H9 (cell line): ENCODE results near the gene COQ4. TPM values are rescaled to one million over a fixed set of nuclear protein-coding genes. Genes with fewer than 3 reads are reported as not detected.

Experiments
- DNase-seq: peaks from one replicate; pipeline ENCODE4 v3.0.0-alpha.2; 2017
- H2AFZ ChIP-seq: one replicate; pipeline ENCODE4 v1.6.1; 2013; ENCODE audit warnings: mild to moderate bottlenecking, low read length, control low read depth, moderate library complexity
- H2AK5ac ChIP-seq: 2 replicates; pipeline ENCODE4 v1.6.1; 2013; ENCODE audit warnings: low read length, control low read depth, mixed read lengths; ENCODE audit not compliant: insufficient read length
- H2BK120ac ChIP-seq: one replicate; pipeline ENCODE4 v1.6.1; 2013; ENCODE audit warnings: low read depth, mild to moderate bottlenecking, low read length, control low read depth, inconsistent platforms; ENCODE audit not compliant: poor library complexity, severe bottlenecking
- H2BK12ac ChIP-seq: 2 replicates; pipeline ENCODE4 v1.6.1; 2013; ENCODE audit warnings: low read length, control low read depth, mixed read lengths, low read depth; ENCODE audit not compliant: insufficient read length
- H2BK15ac ChIP-seq: 2 replicates; pipeline ENCODE4 v1.6.1; 2013; ENCODE audit warnings: low read depth, low read length, control low read depth
- H2BK20ac ChIP-seq: one replicate; pipeline ENCODE4 v1.6.1; 2013; ENCODE audit warnings: low read depth, mild to moderate bottlenecking, low read length, control low read depth, inconsistent platforms; ENCODE audit not compliant: poor library complexity, severe bottlenecking
- H2BK5ac ChIP-seq: 2 replicates; pipeline ENCODE4 v1.6.1; 2013; ENCODE audit warnings: low read length, control low read depth, mixed read lengths; ENCODE audit not compliant: insufficient read length
- H3K14ac ChIP-seq: 2 replicates; pipeline ENCODE4 v1.6.1; 2013; ENCODE audit warnings: low read length, control low read depth; ENCODE audit not compliant: insufficient read depth
- H3K18ac ChIP-seq: 2 replicates; pipeline ENCODE4 v1.6.1; 2013; ENCODE audit warnings: low read depth, mild to moderate bottlenecking, mixed read lengths, low read length, control low read depth; ENCODE audit not compliant: insufficient read length
- H3K23ac ChIP-seq: 2 replicates; pipeline ENCODE4 v1.6.1; 2013; ENCODE audit warnings: low read length, control low read depth, mixed read lengths, low read depth; ENCODE audit not compliant: insufficient read length
- H3K23me2 ChIP-seq: 2 replicates; pipeline ENCODE4 v1.6.1; 2013; ENCODE audit warnings: low read depth, mild to moderate bottlenecking, mixed read lengths, low read length, control low read depth; ENCODE audit not compliant: insufficient read length, poor library complexity, severe bottlenecking
- H3K27ac ChIP-seq: 2 replicates; pipeline ENCODE4 v1.5.1; 2013; ENCODE audit warnings: low read length, control low read depth, mixed read lengths, low read depth; ENCODE audit not compliant: insufficient read length
- H3K27me3 ChIP-seq: 2 replicates; pipeline ENCODE4 v1.6.1; 2013; ENCODE audit warnings: low read length, control low read depth, inconsistent platforms; ENCODE audit not compliant: insufficient read depth
- H3K4ac ChIP-seq: 2 replicates; pipeline ENCODE4 v1.6.1; 2013; ENCODE audit warnings: low read depth, mild to moderate bottlenecking, control low read depth, inconsistent platforms, low read length, moderate library complexity
- H3K4me1 ChIP-seq: 2 replicates; pipeline ENCODE4 v1.6.1; 2013; ENCODE audit warnings: low read length, control low read depth, inconsistent platforms; ENCODE audit not compliant: insufficient read depth
- H3K4me2 ChIP-seq: 2 replicates; pipeline ENCODE4 v1.6.1; 2013; ENCODE audit warnings: low read length, control low read depth, mixed read lengths; ENCODE audit not compliant: insufficient read length, insufficient read depth
- H3K56ac ChIP-seq: 2 replicates; pipeline ENCODE4 v1.6.1; 2013; ENCODE audit warnings: low read depth, mild to moderate bottlenecking, mixed read lengths, low read length, control low read depth; ENCODE audit not compliant: insufficient read length
- H3K79me1 ChIP-seq: 2 replicates; pipeline ENCODE4 v1.6.1; 2013; ENCODE audit warnings: low read depth, mild to moderate bottlenecking, moderate library complexity, low read length, control low read depth, inconsistent platforms; ENCODE audit not compliant: insufficient read depth, poor library complexity, severe bottlenecking
- H3K79me2 ChIP-seq: 2 replicates; pipeline ENCODE4 v1.6.1; 2013; ENCODE audit warnings: low read length, control low read depth, inconsistent platforms; ENCODE audit not compliant: insufficient read depth
- H3K9ac ChIP-seq: 2 replicates; pipeline ENCODE4 v1.6.1; 2013; ENCODE audit warnings: low read length, control low read depth, mixed read lengths; ENCODE audit not compliant: insufficient read length; ENCODE audit errors: extremely low read depth
- H3K9me3 ChIP-seq: one replicate; pipeline ENCODE4 v1.6.1; 2013; ENCODE audit warnings: low read depth, low read length, inconsistent platforms; ENCODE audit not compliant: control insufficient read depth
- H3T11ph ChIP-seq: one replicate; pipeline ENCODE4 v1.6.1; 2013; ENCODE audit warnings: mild to moderate bottlenecking, low read length, control low read depth, inconsistent platforms
- H4K20me1 ChIP-seq: one replicate; pipeline ENCODE4 v1.6.1; 2013; ENCODE audit not compliant: control insufficient read depth, insufficient read length, insufficient read depth
- H4K5ac ChIP-seq: 2 replicates; pipeline ENCODE4 v1.6.1; 2013; ENCODE audit warnings: low read depth, mild to moderate bottlenecking, mixed read lengths, low read length, control low read depth; ENCODE audit not compliant: insufficient read length
- H4K8ac ChIP-seq: replicated peaks from 2 replicates; pipeline ENCODE4 v1.6.1; 2013; ENCODE audit warnings: low read length, control low read depth, mixed read lengths, low read depth; ENCODE audit not compliant: insufficient read length
- H4K91ac ChIP-seq: 2 replicates; pipeline ENCODE4 v1.6.1; 2013; ENCODE audit warnings: low read depth, mild to moderate bottlenecking, moderate library complexity, mixed read lengths, low read length, control low read depth; ENCODE audit not compliant: insufficient read length
- H3K27ac Mint-ChIP-seq, 3 experiments: 2 replicates in 2 of 3; 3 replicates in 1 of 3; pipeline ENCODE4 v1.8.0; 2020 to 2021; ENCODE audit warnings: mixed read lengths in 3 of 3, mild to moderate bottlenecking in 1 of 3, moderate library complexity in 1 of 3
- H3K27me3 Mint-ChIP-seq: 2 replicates; pipeline ENCODE4 v1.8.0; 2021; ENCODE audit warnings: low read depth, mild to moderate bottlenecking, moderate library complexity, mixed read lengths
- H3K36me3 Mint-ChIP-seq, 3 experiments: 2 replicates in 2 of 3; 3 replicates in 1 of 3; pipeline ENCODE4 v1.8.0; 2020 to 2021; ENCODE audit warnings: low read depth in 3 of 3, mixed read lengths in 3 of 3; ENCODE audit not compliant: insufficient read depth in 1 of 3
- H3K4me1 Mint-ChIP-seq, 2 experiments: 2 replicates each; pipeline ENCODE4 v1.8.0; 2020; ENCODE audit warnings: mixed read lengths in 2 of 2
- H3K4me3 Mint-ChIP-seq, 2 experiments: 2 replicates in 1 of 2; 3 replicates in 1 of 2; pipeline ENCODE4 v1.8.0; 2020 to 2021; ENCODE audit warnings: mild to moderate bottlenecking in 2 of 2, mixed read lengths in 2 of 2, moderate library complexity in 1 of 2
- H3K9me3 Mint-ChIP-seq, 2 experiments: 2 replicates in 1 of 2; 3 replicates in 1 of 2; pipeline ENCODE4 v1.8.0; 2020; ENCODE audit warnings: mild to moderate bottlenecking in 2 of 2, mixed read lengths in 2 of 2, moderate library complexity in 1 of 2
- WGBS: extraction: QIAGEN DNeasy Blood & Tissue Kit; methylation state at CpG from one replicate; pipeline ENCODE4 v1.1.7; 2013; ENCODE audit warnings: missing lambda C conversion rate, low lambda C conversion rate, mixed read lengths; ENCODE audit not compliant: insufficient read length; ENCODE audit errors: extremely low coverage; 5-methylcytosine and 5-hydroxymethylcytosine counted together
- total RNA-seq: library from RNA; stranded (reverse); gene quantifications from 2 replicates; pipeline ENCODE4 v1.2.1, GENCODE V29; 2021
- TF ChIP-seq, protein P1 (sequence below): fragments of 200-600 bp; sonication (generic); conservative IDR thresholded peaks from 3 replicates; pipeline ENCODE4 v1.8.0; 2021; ENCODE audit warnings: antibody characterized with exemption, mild to moderate bottlenecking

Gene COQ4
- total RNA-seq, 1 experiment from 2014 or later: 38.4 TPM

DNA sequence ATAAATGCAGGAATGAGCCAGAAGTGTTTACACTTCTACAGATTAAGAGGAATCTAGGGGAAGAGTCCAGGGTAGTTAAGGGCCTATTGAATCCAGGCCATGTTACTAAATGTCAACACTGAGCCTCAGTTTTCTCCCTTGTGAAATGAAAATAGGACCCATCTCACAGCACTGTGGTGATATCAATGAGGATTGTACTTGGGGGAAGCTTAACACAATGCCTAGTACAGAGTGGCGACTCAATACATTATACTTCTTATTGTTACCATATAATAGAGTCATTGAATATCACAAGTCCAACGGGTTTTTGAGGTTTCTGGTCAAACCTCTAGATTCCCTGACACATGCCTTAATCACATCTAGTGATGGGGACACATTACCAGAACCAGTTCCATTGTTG, 5.0 kb upstream of the COQ4 start:
- Histone ChIP-seq H2BK15ac (no peak overlapping the region), H3K79me2 (no peaks in the 10 kb centered on the region), H2BK120ac (no peak overlapping the region), H2BK5ac (no peak overlapping the region), H2AFZ (no peak overlapping the region), H3K4me1 (no peaks in the 10 kb centered on the region), H3K18ac (no peak overlapping the region), H3K23ac (no peak overlapping the region), H3K56ac (no peak overlapping the region), H3K27me3 (no peaks in the 10 kb centered on the region), H2AK5ac (no peak overlapping the region), H4K8ac (no peak overlapping the region), H3K4me2 (no peak overlapping the region), H3T11ph (no peak overlapping the region), H4K91ac (no peak overlapping the region), H4K5ac (no peak overlapping the region), H3K9me3 (no peaks in the 10 kb centered on the region), H3K23me2 (peaks cover 7% of the 10 kb centered on the region), H2BK20ac (no peak overlapping the region), H3K14ac (no peak overlapping the region), H3K9ac (no peak overlapping the region), H3K27ac (no peak overlapping the region), H3K4ac (no peak overlapping the region), H4K20me1 (no peaks in the 10 kb centered on the region), H2BK12ac (no peak overlapping the region), H3K79me1 (no peaks in the 10 kb centered on the region)
- Mint-ChIP-seq H3K27ac (no peak overlapping the region), H3K9me3 (no peaks in the 10 kb centered on the region; a peak in 1 of 5 replicates), H3K4me1 (0 out of 4 replicates have a peak, but pooled peaks cover 0 to 3% of the 10 kb centered on the region in 2 experiments), H3K36me3 (peaks cover 14 to 44% (median 28%) of the 10 kb centered on the region in 3 experiments), H3K27me3 (no peaks in the 10 kb centered on the region), H3K4me3 (no peak overlapping the region)
- WGBS: no CpG with 5 or more reads among the region's 2 CpGs
- no peak for DNase-seq
- TF ChIP-seq, protein P1, sequence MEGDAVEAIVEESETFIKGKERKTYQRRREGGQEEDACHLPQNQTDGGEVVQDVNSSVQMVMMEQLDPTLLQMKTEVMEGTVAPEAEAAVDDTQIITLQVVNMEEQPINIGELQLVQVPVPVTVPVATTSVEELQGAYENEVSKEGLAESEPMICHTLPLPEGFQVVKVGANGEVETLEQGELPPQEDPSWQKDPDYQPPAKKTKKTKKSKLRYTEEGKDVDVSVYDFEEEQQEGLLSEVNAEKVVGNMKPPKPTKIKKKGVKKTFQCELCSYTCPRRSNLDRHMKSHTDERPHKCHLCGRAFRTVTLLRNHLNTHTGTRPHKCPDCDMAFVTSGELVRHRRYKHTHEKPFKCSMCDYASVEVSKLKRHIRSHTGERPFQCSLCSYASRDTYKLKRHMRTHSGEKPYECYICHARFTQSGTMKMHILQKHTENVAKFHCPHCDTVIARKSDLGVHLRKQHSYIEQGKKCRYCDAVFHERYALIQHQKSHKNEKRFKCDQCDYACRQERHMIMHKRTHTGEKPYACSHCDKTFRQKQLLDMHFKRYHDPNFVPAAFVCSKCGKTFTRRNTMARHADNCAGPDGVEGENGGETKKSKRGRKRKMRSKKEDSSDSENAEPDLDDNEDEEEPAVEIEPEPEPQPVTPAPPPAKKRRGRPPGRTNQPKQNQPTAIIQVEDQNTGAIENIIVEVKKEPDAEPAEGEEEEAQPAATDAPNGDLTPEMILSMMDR: no peak
